Esophagus muscularis mucosa (tissue), 3 donors: ENCODE data around the gene IQGAP1.

Experiments
- POLR2A ChIP-seq: fragments of 450-650 bp; IDR thresholded peaks from one replicate; pipeline ENCODE4 v1.6.1; 2017; ENCODE audit warnings: antibody characterized with exemption, moderate library complexity, mild to moderate bottlenecking, low read depth
- TF ChIP-seq, protein P1 (sequence below), 3 experiments: fragments of 200-600 bp in 2 of 3; fragments of 450-650 bp in 1 of 3; sonication (generic) in 2 of 3; IDR thresholded peaks; one replicate each; pipeline ENCODE4 v1.5.1; 2017 to 2019; ENCODE audit warnings: antibody characterized with exemption in 3 of 3, mild to moderate bottlenecking in 2 of 3, moderate library complexity in 1 of 3

DNA sequence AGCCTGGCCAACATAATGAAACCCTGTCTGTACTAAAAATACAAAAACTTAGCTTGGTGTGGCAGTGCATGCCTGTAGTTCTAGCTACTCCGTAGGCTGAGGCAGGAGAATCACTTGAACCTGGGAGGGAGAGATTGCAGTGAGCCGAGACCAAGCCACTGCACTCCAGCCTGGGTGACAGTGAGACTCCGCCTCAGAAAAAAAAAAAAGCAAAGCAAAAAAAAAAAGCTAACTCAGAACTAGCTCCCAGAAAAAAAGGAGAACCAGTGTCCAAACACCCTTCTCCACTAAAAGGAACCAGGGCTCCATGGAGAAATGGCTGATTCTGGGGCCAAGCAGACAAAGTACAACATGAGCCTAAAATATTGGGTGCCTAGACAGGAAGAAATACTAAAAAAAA, 124.9 kb downstream of the IQGAP1 start:
- TF ChIP-seq, protein P1, sequence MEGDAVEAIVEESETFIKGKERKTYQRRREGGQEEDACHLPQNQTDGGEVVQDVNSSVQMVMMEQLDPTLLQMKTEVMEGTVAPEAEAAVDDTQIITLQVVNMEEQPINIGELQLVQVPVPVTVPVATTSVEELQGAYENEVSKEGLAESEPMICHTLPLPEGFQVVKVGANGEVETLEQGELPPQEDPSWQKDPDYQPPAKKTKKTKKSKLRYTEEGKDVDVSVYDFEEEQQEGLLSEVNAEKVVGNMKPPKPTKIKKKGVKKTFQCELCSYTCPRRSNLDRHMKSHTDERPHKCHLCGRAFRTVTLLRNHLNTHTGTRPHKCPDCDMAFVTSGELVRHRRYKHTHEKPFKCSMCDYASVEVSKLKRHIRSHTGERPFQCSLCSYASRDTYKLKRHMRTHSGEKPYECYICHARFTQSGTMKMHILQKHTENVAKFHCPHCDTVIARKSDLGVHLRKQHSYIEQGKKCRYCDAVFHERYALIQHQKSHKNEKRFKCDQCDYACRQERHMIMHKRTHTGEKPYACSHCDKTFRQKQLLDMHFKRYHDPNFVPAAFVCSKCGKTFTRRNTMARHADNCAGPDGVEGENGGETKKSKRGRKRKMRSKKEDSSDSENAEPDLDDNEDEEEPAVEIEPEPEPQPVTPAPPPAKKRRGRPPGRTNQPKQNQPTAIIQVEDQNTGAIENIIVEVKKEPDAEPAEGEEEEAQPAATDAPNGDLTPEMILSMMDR (IDR thresholded peaks at IDR 0.05) = no peak
- no peak for TF ChIP-seq POLR2A
